Natural killer cell (primary cell): Measurements from ENCODE around the gene PPM1D. TPM values are rescaled to one million over a fixed set of nuclear protein-coding genes. Genes with fewer than 3 reads are reported as not detected.

Experiments
- ATAC-seq, 3 donors: fragments of 150-1000 bp in 2 of 3; fragments of 200-7000 bp in 1 of 3; cut with Tn5 transposase; 1 replicate in 1 of 3; 2 replicates in 2 of 3; pipeline ENCODE4 v1.10.0; 2021; ENCODE audit warnings: mild to moderate bottlenecking in 2 of 3, moderate library complexity in 2 of 3
- DNase-seq, 2 donors: peaks; one replicate each; pipeline versions ENCODE4 v3.0.0 to v3.0.0-alpha.2; 2013 to 2021; ENCODE audit warnings: mixed read lengths in 1 of 2
- H3K27ac ChIP-seq: one replicate; pipeline ENCODE4 v1.5.1; 2013; ENCODE audit warnings: mild to moderate bottlenecking, low read length
- H3K27me3 ChIP-seq: one replicate; pipeline ENCODE4 v1.6.1; 2013; ENCODE audit warnings: low read length; ENCODE audit not compliant: control insufficient read depth, insufficient read depth
- H3K36me3 ChIP-seq: one replicate; pipeline ENCODE4 v1.6.1; 2013; ENCODE audit warnings: low read length; ENCODE audit not compliant: control insufficient read depth, insufficient read depth
- H3K4me1 ChIP-seq: one replicate; pipeline ENCODE4 v1.6.1; 2013; ENCODE audit warnings: low read length; ENCODE audit not compliant: control insufficient read depth, insufficient read depth
- H3K4me3 ChIP-seq: one replicate; pipeline ENCODE4 v1.5.1; 2013; ENCODE audit warnings: low read length
- H3K9me3 ChIP-seq: one replicate; pipeline ENCODE4 v1.6.1; 2013; ENCODE audit warnings: low read length; ENCODE audit not compliant: control insufficient read depth, insufficient read depth
- H3K27ac Mint-ChIP-seq, 2 donors: one replicate each; pipeline ENCODE4 v1.8.0; 2022; ENCODE audit warnings: mild to moderate bottlenecking in 2 of 2, mixed read lengths in 2 of 2, moderate library complexity in 1 of 2
- H3K27me3 Mint-ChIP-seq, 2 donors: one replicate each; pipeline ENCODE4 v1.8.0; 2022; ENCODE audit warnings: low read depth in 2 of 2, mixed read lengths in 2 of 2
- H3K36me3 Mint-ChIP-seq: one replicate; pipeline ENCODE4 v1.8.0; 2022; ENCODE audit warnings: mixed read lengths
- H3K4me1 Mint-ChIP-seq, 2 donors: one replicate each; pipeline ENCODE4 v1.8.0; 2022; ENCODE audit warnings: mixed read lengths in 2 of 2
- H3K4me3 Mint-ChIP-seq: one replicate; pipeline ENCODE4 v1.8.0; 2022; ENCODE audit warnings: mild to moderate bottlenecking, moderate library complexity, mixed read lengths
- H3K9me3 Mint-ChIP-seq, 2 donors: one replicate each; pipeline ENCODE4 v1.8.0; 2022; ENCODE audit warnings: mixed read lengths in 2 of 2
- WGBS: methylation state at CpG from one replicate; pipeline ENCODE4 v1.1.7; 2013; ENCODE audit warnings: missing lambda C conversion rate; ENCODE audit not compliant: insufficient coverage; 5-methylcytosine and 5-hydroxymethylcytosine counted together
- intact Hi-C: fragments of 100-400 bp; cut with micrococcal nuclease; formaldehyde crosslinking; loops from one replicate; pipeline ENCODE4 v1.14.2; 2022
- total RNA-seq, 4 donors: library from RNA; stranded (reverse); fragments of 120-200 nt in 1 of 4; gene quantifications; one replicate each; pipeline versions ENCODE4 v1.2.3 to v1.2.4, GENCODE V29; 2013 to 2022
- TF ChIP-seq, protein P1 (sequence below): fragments of 200-600 bp; IDR thresholded peaks from one replicate; pipeline ENCODE4 v1.8.0; 2022; ENCODE audit warnings: antibody characterized with exemption

The PPM1D gene
- total RNA-seq, 3 donors from 2014 or later (not counting 1 experiment from before 2014, with no cell fraction given): 22.8 to 31.6 (median 27.9) TPM

DNA sequence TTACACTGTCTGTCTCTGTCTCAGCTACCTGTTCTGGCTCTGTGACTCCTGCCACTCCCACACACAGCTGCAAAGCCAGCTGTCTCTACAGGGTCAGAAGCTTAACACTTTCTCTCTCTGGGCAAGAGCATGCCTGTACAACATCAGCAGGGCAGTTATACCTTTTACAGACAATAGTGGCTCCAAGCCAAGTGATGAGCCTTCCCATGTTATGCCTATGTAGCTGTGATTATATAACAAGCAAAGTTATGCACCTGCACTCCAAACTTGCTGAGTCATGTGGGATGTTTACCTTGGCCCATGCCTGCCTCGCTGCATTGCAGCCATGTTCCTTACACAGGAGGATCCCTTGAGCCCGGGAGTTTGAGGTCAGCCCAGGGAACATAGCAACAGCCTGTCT is 42.2 kb upstream of the PPM1D start:
- no peaks in the 10 kb centered on the region for H3K27me3 ChIP-seq
- H3K9me3 ChIP-seq: peaks cover 3% of the 10 kb centered on the region
- Mint-ChIP-seq H3K36me3 (no peaks in the 10 kb centered on the region), H3K9me3 (no peaks in the 10 kb centered on the region), H3K27ac (no peak overlapping the region), H3K27me3 (no peaks in the 10 kb centered on the region), H3K4me1 (no peaks in the 10 kb centered on the region), H3K4me3 (no peak overlapping the region)
- no peak overlapping the region for H3K4me3 ChIP-seq
- TF ChIP-seq, protein P1, sequence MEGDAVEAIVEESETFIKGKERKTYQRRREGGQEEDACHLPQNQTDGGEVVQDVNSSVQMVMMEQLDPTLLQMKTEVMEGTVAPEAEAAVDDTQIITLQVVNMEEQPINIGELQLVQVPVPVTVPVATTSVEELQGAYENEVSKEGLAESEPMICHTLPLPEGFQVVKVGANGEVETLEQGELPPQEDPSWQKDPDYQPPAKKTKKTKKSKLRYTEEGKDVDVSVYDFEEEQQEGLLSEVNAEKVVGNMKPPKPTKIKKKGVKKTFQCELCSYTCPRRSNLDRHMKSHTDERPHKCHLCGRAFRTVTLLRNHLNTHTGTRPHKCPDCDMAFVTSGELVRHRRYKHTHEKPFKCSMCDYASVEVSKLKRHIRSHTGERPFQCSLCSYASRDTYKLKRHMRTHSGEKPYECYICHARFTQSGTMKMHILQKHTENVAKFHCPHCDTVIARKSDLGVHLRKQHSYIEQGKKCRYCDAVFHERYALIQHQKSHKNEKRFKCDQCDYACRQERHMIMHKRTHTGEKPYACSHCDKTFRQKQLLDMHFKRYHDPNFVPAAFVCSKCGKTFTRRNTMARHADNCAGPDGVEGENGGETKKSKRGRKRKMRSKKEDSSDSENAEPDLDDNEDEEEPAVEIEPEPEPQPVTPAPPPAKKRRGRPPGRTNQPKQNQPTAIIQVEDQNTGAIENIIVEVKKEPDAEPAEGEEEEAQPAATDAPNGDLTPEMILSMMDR: no peak
- intact Hi-C loops: no loop called here
- WGBS: 75% methylated on average over 1 of the region's 2 CpGs
- H3K27ac ChIP-seq: no peak overlapping the region
- H3K36me3 ChIP-seq: no peaks in the 10 kb centered on the region
- H3K4me1 ChIP-seq: no peaks in the 10 kb centered on the region
- ATAC-seq (no peak), DNase-seq (peak in 1 of 2 donors; percentile 12)

DNA sequence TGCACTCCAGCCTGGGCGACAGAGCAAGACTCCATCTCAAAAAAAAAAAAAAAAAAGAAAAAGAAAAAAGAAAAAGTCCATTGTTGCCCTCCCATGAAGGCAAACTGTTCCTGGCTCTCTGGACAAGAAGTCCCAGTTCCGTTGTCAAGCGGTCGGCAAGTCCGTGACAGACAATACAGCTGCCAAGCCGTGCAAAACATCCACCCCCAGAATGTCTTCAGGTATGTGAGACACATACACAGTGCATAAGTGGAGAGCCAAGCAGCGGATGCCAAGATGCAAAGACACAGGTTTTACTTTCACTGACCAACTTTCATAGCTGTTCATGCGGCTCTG is 40.4 kb upstream of the PPM1D start:
- no peak for ATAC-seq
- Mint-ChIP-seq H3K9me3 (no peaks in the 10 kb centered on the region), H3K27ac (no peak overlapping the region), H3K36me3 (no peaks in the 10 kb centered on the region), H3K4me1 (no peaks in the 10 kb centered on the region), H3K27me3 (no peaks in the 10 kb centered on the region), H3K4me3 (no peak overlapping the region)
- Histone ChIP-seq H3K9me3 (peaks cover 3% of the 10 kb centered on the region), H3K4me1 (no peaks in the 10 kb centered on the region), H3K27ac (no peak overlapping the region), H3K27me3 (no peaks in the 10 kb centered on the region), H3K36me3 (no peaks in the 10 kb centered on the region), H3K4me3 (no peak overlapping the region)
- 96% methylated on average over 8 of the region's 8 CpGs for WGBS
- TF ChIP-seq, protein P1: no peak
- intact Hi-C loops: no loop called here
- DNase-seq: no peak

DNA sequence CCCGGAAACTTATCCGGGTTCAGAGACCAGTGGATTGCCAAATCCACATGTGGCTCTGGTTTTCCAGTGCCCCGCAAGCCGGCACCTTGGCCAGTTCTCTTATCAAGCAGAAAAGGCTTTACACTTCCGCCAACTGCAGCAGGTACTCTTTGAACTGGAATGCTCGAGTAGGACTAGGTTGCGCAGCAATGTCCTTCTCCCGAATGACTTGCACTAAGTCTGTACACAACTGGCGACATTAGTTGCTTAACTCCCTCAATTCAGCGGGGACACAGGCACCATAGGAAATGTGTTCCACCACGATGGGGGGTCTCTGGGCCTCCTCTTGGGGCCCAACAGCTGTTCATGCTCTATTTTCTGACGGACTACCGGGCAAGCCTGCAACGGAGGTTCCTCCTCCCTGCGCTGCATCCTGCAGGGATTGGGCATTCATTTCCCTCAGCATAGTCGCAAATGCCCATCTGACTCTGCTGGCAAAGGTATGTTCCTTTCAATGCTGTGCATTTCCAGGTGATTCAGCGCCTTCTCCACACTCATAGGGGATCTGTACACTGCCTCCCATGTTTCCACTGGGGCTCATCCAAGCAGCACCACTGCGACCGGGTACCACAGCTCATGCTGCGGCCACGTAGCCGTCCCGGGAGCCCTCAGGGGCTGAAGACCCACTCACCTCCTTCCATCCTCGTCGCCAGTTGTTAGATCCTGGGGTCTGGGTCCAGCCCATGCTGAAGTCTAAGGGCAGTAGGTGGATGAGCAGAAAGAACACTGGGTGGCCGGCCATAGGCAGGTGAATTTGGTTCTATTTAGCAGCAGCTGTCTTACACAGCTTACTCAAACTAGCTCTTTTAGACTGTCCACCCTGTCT is 39.8 kb upstream of the PPM1D start:
- Histone ChIP-seq H3K27me3 (no peaks in the 10 kb centered on the region), H3K9me3 (peaks cover 3% of the 10 kb centered on the region), H3K4me3 (no peak overlapping the region), H3K27ac (no peak overlapping the region), H3K36me3 (no peaks in the 10 kb centered on the region), H3K4me1 (no peaks in the 10 kb centered on the region)
- no peak for DNase-seq
- Mint-ChIP-seq H3K4me1 (no peaks in the 10 kb centered on the region), H3K36me3 (no peaks in the 10 kb centered on the region), H3K4me3 (no peak overlapping the region), H3K27me3 (no peaks in the 10 kb centered on the region), H3K9me3 (no peaks in the 10 kb centered on the region), H3K27ac (no peak overlapping the region)
- WGBS: 95% methylated on average over 26 of the region's 26 CpGs
- intact Hi-C loops: no loop called here
- no peak for ATAC-seq
- TF ChIP-seq, protein P1: no peak

DNA sequence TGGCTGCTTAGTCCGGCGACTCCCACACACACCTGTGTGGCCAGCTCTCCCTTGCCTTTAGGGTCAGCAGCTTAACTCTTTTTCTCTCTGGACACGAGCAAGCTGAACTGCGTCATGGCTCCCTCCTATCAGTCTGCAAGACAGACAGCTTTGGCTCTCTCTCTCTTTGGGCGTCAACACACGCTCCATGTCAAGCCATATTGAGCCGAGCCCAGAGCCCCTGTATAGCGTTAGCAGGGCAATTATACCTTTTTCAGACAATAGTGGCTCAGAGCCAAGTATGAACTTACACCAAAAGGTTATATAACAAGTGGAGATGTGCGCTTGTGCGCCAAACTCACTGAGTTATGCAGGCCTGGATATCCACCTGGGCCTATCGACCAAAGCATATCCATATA is 39.1 kb upstream of the PPM1D start:
- Mint-ChIP-seq H3K36me3 (no peaks in the 10 kb centered on the region), H3K4me3 (no peak overlapping the region), H3K4me1 (no peaks in the 10 kb centered on the region), H3K27me3 (no peaks in the 10 kb centered on the region), H3K27ac (no peak overlapping the region), H3K9me3 (no peaks in the 10 kb centered on the region)
- ATAC-seq: no peak
- no peaks in the 10 kb centered on the region for H3K4me1 ChIP-seq
- no peaks in the 10 kb centered on the region for H3K27me3 ChIP-seq
- intact Hi-C loops: no loop called here
- TF ChIP-seq, protein P1: no peak
- no peak overlapping the region for H3K27ac ChIP-seq
- H3K4me3 ChIP-seq: no peak overlapping the region
- DNase-seq: no peak
- WGBS: 97% methylated on average over 10 of the region's 11 CpGs
- H3K36me3 ChIP-seq: no peaks in the 10 kb centered on the region
- H3K9me3 ChIP-seq: peaks cover 3% of the 10 kb centered on the region
